Activated CD8-positive, alpha-beta T cell treated with anti-CD3 and anti-CD28 coated beads for 36 hours (primary cell): Measurements from ENCODE around the gene PPP6R2. TPM values are rescaled to one million over a fixed set of nuclear protein-coding genes. Genes with fewer than 3 reads are reported as not detected.
"Not testable (repeated sequence)": the region's sequence is repeated elsewhere in the genome, so short reads cannot be mapped to it uniquely, and the experiment has no call there.

Experiments
- ATAC-seq: fragments of 200-7000 bp; cut with Tn5 transposase; one replicate; pipeline ENCODE4 v1.10.0; 2021; ENCODE audit warnings: mild to moderate bottlenecking, moderate library complexity
- CTCF ChIA-PET: fragments of 350-600 bp; sonication (Branson Sonifier 250); formaldehyde crosslinking; loops from one replicate; lab custom pipeline; 2021; ENCODE audit warnings: antibody characterized with exemption; lab: Charles Lee
- POLR2A ChIA-PET: fragments of 350-600 bp; sonication (Branson Sonifier 250); formaldehyde crosslinking; loops from one replicate; lab custom pipeline; 2021; ENCODE audit warnings: antibody characterized with exemption; lab: Charles Lee
- DNase-seq: peaks from one replicate; pipeline ENCODE4 v3.0.0-alpha.2; 2020
- H3K27ac Mint-ChIP-seq: one replicate; pipeline ENCODE4 v1.8.0; 2021; ENCODE audit warnings: mild to moderate bottlenecking, mixed read lengths
- H3K27me3 Mint-ChIP-seq: one replicate; pipeline ENCODE4 v1.8.0; 2021; ENCODE audit warnings: mixed read lengths
- H3K36me3 Mint-ChIP-seq: one replicate; pipeline ENCODE4 v1.8.0; 2021; ENCODE audit warnings: low read depth, mixed read lengths
- H3K4me1 Mint-ChIP-seq: one replicate; pipeline ENCODE4 v1.8.0; 2021; ENCODE audit warnings: low read depth, mixed read lengths
- H3K4me3 Mint-ChIP-seq: one replicate; pipeline ENCODE4 v1.8.0; 2021; ENCODE audit warnings: mild to moderate bottlenecking, moderate library complexity, mixed read lengths
- H3K9me3 Mint-ChIP-seq: one replicate; pipeline ENCODE4 v1.8.0; 2021; ENCODE audit warnings: mixed read lengths
- CTCF ChIP-seq: fragments of 200-600 bp; IDR thresholded peaks from one replicate; pipeline ENCODE4 v1.8.0; 2022; ENCODE audit warnings: antibody characterized with exemption, mild to moderate bottlenecking
- intact Hi-C: fragments of 100-400 bp; cut with micrococcal nuclease; formaldehyde crosslinking; loops from one replicate; pipeline ENCODE4 v1.10.0; 2022
- total RNA-seq, 2 experiments: library from RNA; stranded (reverse); gene quantifications; one replicate each; pipeline ENCODE4 v1.2.3, GENCODE V29; 2021

Gene PPP6R2
- total RNA-seq, 2 experiments from 2014 or later, result 44.2 to 44.3 TPM

DNA sequence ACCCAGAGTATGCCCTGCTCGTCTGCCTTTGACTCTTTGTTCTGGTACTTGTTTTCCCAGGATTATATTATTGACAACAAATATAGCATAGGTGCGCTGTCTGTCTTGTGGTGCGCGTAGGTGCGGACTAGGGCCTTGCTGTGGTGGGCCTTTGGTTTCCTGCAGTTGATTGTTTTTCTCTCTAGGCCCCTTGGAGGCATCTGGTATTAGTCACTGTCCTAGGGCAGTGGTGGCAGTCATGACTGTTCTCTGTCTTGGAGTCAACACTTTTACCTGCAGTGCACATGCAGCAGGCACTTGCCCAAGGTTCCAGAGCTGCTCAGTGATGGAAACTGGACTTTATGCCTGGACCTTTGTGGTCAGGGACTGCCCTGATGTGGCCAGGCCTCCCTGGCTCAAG is 18.6 kb downstream of the PPP6R2 start:
- no peak for TF ChIP-seq CTCF
- Mint-ChIP-seq H3K27ac (peak overlapping the region; percentile 85), H3K4me3 (peak overlapping the region; percentile 31), H3K36me3 (peaks cover 20% of the 10 kb centered on the region), H3K9me3 (no peaks in the 10 kb centered on the region), H3K4me1 (peaks cover 56% of the 10 kb centered on the region), H3K27me3 (no peaks in the 10 kb centered on the region)
- intact Hi-C loops, result no loop called here
- CTCF ChIA-PET, result interaction anchor here (1.3 to 2.8 kb wide), 6 partner anchors 10 to 112 kb away, joined by 3 to 13 read pairs (median 6); no protein-coding TSS in a partner anchor
- peak; percentile 90 for ATAC-seq
- peak; percentile 69 for DNase-seq
- POLR2A ChIA-PET, result interaction anchor here (1.1 to 1.4 kb wide), 3 partner anchors 11 to 35 kb away, joined by 4 to 6 read pairs (median 4); partner anchors contain the start of gene DENND6B

GRCh38 chr22:50363166-50363802 is 20.2 kb downstream of the PPP6R2 start:
- Mint-ChIP-seq H3K4me3 (no peak overlapping the region), H3K27me3 (no peaks in the 10 kb centered on the region), H3K27ac (peak overlapping the region; percentile 85), H3K9me3 (no peaks in the 10 kb centered on the region), H3K36me3 (peaks cover 21% of the 10 kb centered on the region), H3K4me1 (peaks cover 51% of the 10 kb centered on the region)
- ATAC-seq (no peak), DNase-seq (no peak)
- intact Hi-C loops, result no loop called here
- no peak for TF ChIP-seq CTCF
- CTCF ChIA-PET, result interaction anchor here (0.9 kb wide), 1 partner anchor 110 kb away, joined by 3 read pairs; no protein-coding TSS in a partner anchor
- POLR2A ChIA-PET, result no interaction called here

- DNase-seq, H3K9me3 Mint-ChIP-seq, intact Hi-C loops, H3K4me3 Mint-ChIP-seq, ATAC-seq, POLR2A ChIA-PET, H3K27me3 Mint-ChIP-seq: not testable (repeated sequence)
- CTCF ChIA-PET, result interaction anchor here (0.7 to 0.9 kb wide), 2 partner anchors 35 to 111 kb away, joined by 3 read pairs; no protein-coding TSS in a partner anchor
- Mint-ChIP-seq H3K36me3 (peaks cover 25% of the 10 kb centered on the region), H3K4me1 (peaks cover 47% of the 10 kb centered on the region), H3K27ac (peak overlapping the region; percentile 85)
Observed at GRCh38 chr22:50363803-50364194, 20.7 kb downstream of the PPP6R2 start.

DNA sequence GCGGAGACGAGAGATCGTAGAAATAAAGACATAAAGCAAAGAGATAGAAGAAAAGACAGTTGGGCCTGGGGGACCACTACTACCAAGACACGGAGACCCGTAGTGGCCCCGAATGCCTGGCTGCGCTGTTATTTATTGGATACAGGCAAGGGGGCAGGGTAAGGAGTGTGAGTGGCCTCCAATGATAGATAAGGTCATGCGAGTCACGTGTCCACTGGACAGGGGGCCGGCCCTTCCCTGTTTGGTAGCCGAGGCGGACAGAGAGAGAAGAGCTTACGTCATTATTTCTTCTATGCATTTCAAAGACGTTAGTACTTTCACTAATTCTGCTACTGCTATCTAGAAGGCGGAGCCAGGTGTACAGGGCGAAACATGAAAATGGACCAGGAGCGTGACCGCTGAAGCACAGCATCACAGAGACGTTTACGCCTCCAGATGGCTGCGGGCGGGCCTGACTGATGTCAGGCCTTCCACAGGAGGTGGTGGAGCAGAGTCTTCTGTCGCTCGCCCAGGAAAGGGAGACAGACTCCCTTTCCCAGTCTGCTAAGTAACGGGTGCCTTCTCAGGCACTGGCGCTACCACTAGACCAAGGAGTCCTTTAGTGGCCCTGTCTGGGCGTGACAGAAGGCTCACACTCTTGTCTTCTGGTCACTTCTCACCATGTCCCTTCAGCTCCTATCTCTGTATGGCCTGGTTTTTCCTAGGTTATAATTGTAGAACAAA is 24.8 kb downstream of the PPP6R2 start:
- ChIA-PET POLR2A (no interaction called here), CTCF (interaction anchor here (2.4 kb wide), 1 partner anchor 41 kb away, joined by 7 read pairs; the partner anchor contains the start of gene DENND6B)
- H3K27ac Mint-ChIP-seq, result no peak overlapping the region
- TF ChIP-seq CTCF, result no peak
- peaks cover 16% of the 10 kb centered on the region for H3K4me1 Mint-ChIP-seq
- ATAC-seq, result no peak
- peaks cover 17% of the 10 kb centered on the region for H3K36me3 Mint-ChIP-seq
- no peaks in the 10 kb centered on the region for H3K9me3 Mint-ChIP-seq
- DNase-seq, result no peak
- intact Hi-C loops, result no loop called here
- H3K27me3 Mint-ChIP-seq, result no peaks in the 10 kb centered on the region
- no peak overlapping the region for H3K4me3 Mint-ChIP-seq

- ChIA-PET POLR2A (interaction anchor here (0.6 kb wide), 1 partner anchor 20 kb away, joined by 4 read pairs; no protein-coding TSS in a partner anchor), CTCF (interaction anchor here (0.9 to 1.2 kb wide), 2 partner anchors 95 to 154 kb away, joined by 3 read pairs; partner anchors contain the start of gene SCO2)
- DNase-seq (no peak), ATAC-seq (no peak)
- Mint-ChIP-seq H3K4me1 (peaks cover 14% of the 10 kb centered on the region), H3K27ac (no peak overlapping the region), H3K9me3 (no peaks in the 10 kb centered on the region), H3K27me3 (no peaks in the 10 kb centered on the region), H3K36me3 (peaks cover 33% of the 10 kb centered on the region), H3K4me3 (no peak overlapping the region)
- TF ChIP-seq CTCF, result no peak
- intact Hi-C loops, result no loop called here
Observed at GRCh38 chr22:50371101-50371648, 28.0 kb downstream of the PPP6R2 start.
